ENCODE measurements around the gene GLYATL1. TPM values are rescaled to one million over a fixed set of nuclear protein-coding genes. Genes with fewer than 3 reads are reported as not detected.

Gene GLYATL1
- total RNA-seq, 1 experiment from 2014 or later = not detected

GRCh38 chr11:58927393-58928106 is 11.7 kb upstream of the GLYATL1 start:
- in situ Hi-C loops (cut with HindIII; ENCODE audit: low pct_unique_long_range_greater_than_20kb, low sequenced_read_pairs) = no loop called here
- no peak overlapping the region for H3K4me3 ChIP-seq (ENCODE audit: low read depth in 2 of 2, low read length in 2 of 2)

DNA sequence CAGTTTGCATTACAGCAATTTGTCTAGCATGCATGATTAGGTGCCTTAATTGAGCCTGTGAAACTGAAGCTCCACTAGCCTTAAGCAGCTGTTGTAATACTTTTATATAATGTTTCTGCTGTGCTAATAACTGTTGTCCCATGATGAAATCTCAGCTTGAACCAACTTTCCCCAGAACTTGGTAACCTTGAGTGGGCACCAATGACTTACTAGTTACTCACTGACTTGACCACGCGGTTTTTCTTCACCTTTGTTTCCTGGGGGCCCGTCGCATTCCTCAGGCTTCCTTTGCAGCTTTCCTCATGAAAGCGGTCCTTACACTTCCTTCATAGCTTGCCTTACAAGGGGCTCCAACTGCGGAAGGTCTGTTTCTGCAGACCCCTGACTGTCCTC is 11.2 kb upstream of the GLYATL1 start:
- H3K4me1 ChIP-seq (ENCODE audit: control insufficient read depth, insufficient read depth, low read length) = no peaks in the 10 kb centered on the region
- no peaks in the 10 kb centered on the region for H3K9me3 ChIP-seq (ENCODE audit: control insufficient read depth, insufficient read depth, low read depth, low read length)
- peaks cover 2% of the 10 kb centered on the region for H3K27me3 ChIP-seq (ENCODE audit: control insufficient read depth, insufficient read depth, low read length)
- H3K4me3 ChIP-seq (ENCODE audit: low read depth in 2 of 2, low read length in 2 of 2) = no peak overlapping the region
- BruUV-seq (replicated peaks) = no TSS peak
- in situ Hi-C loops (cut with HindIII; ENCODE audit: low pct_unique_long_range_greater_than_20kb, low sequenced_read_pairs) (no loop called here), intact Hi-C loops (cut with micrococcal nuclease; ENCODE audit: unreplicated experiment) (no loop called here)
- H3K36me3 ChIP-seq (ENCODE audit: control insufficient read depth, insufficient read depth, low read length) = no peaks in the 10 kb centered on the region
- H3K27ac ChIP-seq (ENCODE audit: low read length) = no peak overlapping the region
- ChIA-PET POLR2A (no interaction called here), CTCF (no interaction called here)
- no peak for ATAC-seq
- no peak for DNase-seq (ENCODE audit: low read depth, low spot score)
- TF ChIP-seq POLR2AphosphoS5 (IDR thresholded peaks at IDR 0.05; ENCODE audit: low read depth, low read length) = no peak

More at GRCh38 chr11:58927393-58928106, 11.7 kb upstream of the GLYATL1 start:
- Histone ChIP-seq H3K27ac (ENCODE audit: low read length) (no peak overlapping the region), H3K4me1 (ENCODE audit: control insufficient read depth, insufficient read depth, low read length) (no peaks in the 10 kb centered on the region), H3K27me3 (ENCODE audit: control insufficient read depth, insufficient read depth, low read length) (peaks cover 2% of the 10 kb centered on the region), H3K9me3 (ENCODE audit: control insufficient read depth, insufficient read depth, low read depth, low read length) (no peaks in the 10 kb centered on the region), H3K36me3 (ENCODE audit: control insufficient read depth, insufficient read depth, low read length) (no peaks in the 10 kb centered on the region)
- POLR2A ChIA-PET = no interaction called here
- CTCF ChIA-PET = no interaction called here
- ATAC-seq = no peak
- TF ChIP-seq TCF7L2 (IDR thresholded peaks at IDR 0.05; ENCODE audit: low read depth, low read length) (no peak), CTCF (IDR thresholded peaks at IDR 0.05) (no peak), SIN3A (IDR thresholded peaks at IDR 0.05; ENCODE audit: borderline replicate concordance, insufficient read depth, low read depth, low read length) (no peak), REST (IDR thresholded peaks at IDR 0.05; ENCODE audit: insufficient read depth in 1 of 2, low read depth in 2 of 2, low read length in 1 of 2) (no peak), POLR2AphosphoS5 (IDR thresholded peaks at IDR 0.05; ENCODE audit: low read depth, low read length) (no peak)
- no TSS peak for BruUV-seq (replicated peaks)
- intact Hi-C loops (cut with micrococcal nuclease; ENCODE audit: unreplicated experiment) = no loop called here
- DNase-seq (ENCODE audit: low read depth, low spot score) = no peak

GRCh38 chr11:58928691-58929090 is 10.6 kb upstream of the GLYATL1 start:
- BruUV-seq (replicated peaks) = no TSS peak
- intact Hi-C loops (cut with micrococcal nuclease; ENCODE audit: unreplicated experiment) = no loop called here
- POLR2A ChIA-PET = no interaction called here

More at GRCh38 chr11:58928691-58929090, 10.6 kb upstream of the GLYATL1 start:
- CTCF ChIA-PET = no interaction called here
- ATAC-seq = no peak
- TF ChIP-seq TCF7L2 (IDR thresholded peaks at IDR 0.05; ENCODE audit: low read depth, low read length) (no peak), CTCF (IDR thresholded peaks at IDR 0.05) (no peak)
- no peak overlapping the region for H3K27ac ChIP-seq (ENCODE audit: low read length)
- H3K36me3 ChIP-seq (ENCODE audit: control insufficient read depth, insufficient read depth, low read length) = no peaks in the 10 kb centered on the region
- H3K9me3 ChIP-seq (ENCODE audit: control insufficient read depth, insufficient read depth, low read depth, low read length) = no peaks in the 10 kb centered on the region
- in situ Hi-C loops (cut with HindIII; ENCODE audit: low pct_unique_long_range_greater_than_20kb, low sequenced_read_pairs) = no loop called here
- no peak for DNase-seq (ENCODE audit: low read depth, low spot score)
- no peak overlapping the region for H3K4me3 ChIP-seq (ENCODE audit: low read depth in 2 of 2, low read length in 2 of 2)
- no peaks in the 10 kb centered on the region for H3K4me1 ChIP-seq (ENCODE audit: control insufficient read depth, insufficient read depth, low read length)
- peaks cover 2% of the 10 kb centered on the region for H3K27me3 ChIP-seq (ENCODE audit: control insufficient read depth, insufficient read depth, low read length)
